Activated B cell treated with CpG ODN at 0.5 μM for 24 hours (primary cell): ENCODE data around the gene DLD. TPM values are rescaled to one million over a fixed set of nuclear protein-coding genes. Genes with fewer than 3 reads are reported as not detected.
"Not testable (repeated sequence)": the region's sequence is repeated elsewhere in the genome, so short reads cannot be mapped to it uniquely, and the experiment has no call there.

ENCODE experiments used
- ATAC-seq: fragments of 200-7000 bp; cut with Tn5 transposase; one replicate; pipeline ENCODE4 v1.10.0; 2021; ENCODE audit warnings: low read depth, mild to moderate bottlenecking, moderate library complexity
- CTCF ChIA-PET: fragments of 350-600 bp; sonication (Branson Sonifier 250); formaldehyde crosslinking; loops from one replicate; lab custom pipeline; 2021; ENCODE audit warnings: antibody characterized with exemption; lab: Charles Lee
- POLR2A ChIA-PET: fragments of 350-600 bp; sonication (Branson Sonifier 250); formaldehyde crosslinking; loops from one replicate; lab custom pipeline; 2021; ENCODE audit warnings: antibody characterized with exemption; lab: Charles Lee
- DNase-seq: peaks from one replicate; pipeline ENCODE4 v3.0.0; 2022
- H3K27ac Mint-ChIP-seq: one replicate; pipeline ENCODE4 v1.8.0; 2020; ENCODE audit warnings: mixed read lengths
- H3K27me3 Mint-ChIP-seq: one replicate; pipeline ENCODE4 v1.8.0; 2021; ENCODE audit warnings: mixed read lengths
- H3K36me3 Mint-ChIP-seq: one replicate; pipeline ENCODE4 v1.8.0; 2021; ENCODE audit warnings: low read depth, mixed read lengths
- H3K4me1 Mint-ChIP-seq: one replicate; pipeline ENCODE4 v1.8.0; 2021; ENCODE audit warnings: mixed read lengths
- H3K4me3 Mint-ChIP-seq: one replicate; pipeline ENCODE4 v1.8.0; 2020; ENCODE audit warnings: mild to moderate bottlenecking, mixed read lengths
- H3K9me3 Mint-ChIP-seq: one replicate; pipeline ENCODE4 v1.8.0; 2020; ENCODE audit warnings: mixed read lengths
- CTCF ChIP-seq: fragments of 200-600 bp; IDR thresholded peaks from one replicate; pipeline ENCODE4 v1.8.0; 2022; ENCODE audit warnings: antibody characterized with exemption, mild to moderate bottlenecking
- intact Hi-C: fragments of 100-400 bp; cut with micrococcal nuclease; formaldehyde crosslinking; loops from one replicate; pipeline ENCODE4 v1.15.1; 2024
- total RNA-seq: library from RNA; stranded (reverse); gene quantifications from 2 replicates; pipeline ENCODE4 v1.2.3, GENCODE V29; 2022

DLD gene
- total RNA-seq, 1 donor from 2014 or later: 66.1 TPM

- H3K27ac Mint-ChIP-seq: no peak overlapping the region
- CTCF ChIA-PET: interaction anchor here (0.6 to 5.0 kb wide), 6 partner anchors 11 to 416 kb away, joined by 3 to 21 read pairs (median 8); partner anchors contain the start of gene DLD
- intact Hi-C loops: loop anchor here (1.0 to 5.0 kb wide), 3 partner anchors 267 to 677 kb away; no protein-coding TSS in a partner anchor
These were observed 11.5 kb upstream of the DLD start for GRCh38 chr7:107879400-107880035.

GRCh38 chr7:107882766-107883165, 8.2 kb upstream of the DLD start:
- H3K4me3 Mint-ChIP-seq: no peak overlapping the region
- H3K36me3 Mint-ChIP-seq: no peaks in the 10 kb centered on the region
- H3K27ac Mint-ChIP-seq: no peak overlapping the region
- H3K27me3 Mint-ChIP-seq: peaks cover 19% of the 10 kb centered on the region
- ChIA-PET POLR2A (interaction anchor here (0.9 kb wide), 1 partner anchor 713 kb away, joined by 4 read pairs; no protein-coding TSS in a partner anchor), CTCF (no interaction called here)
- ATAC-seq (no peak), DNase-seq (no peak)
- TF ChIP-seq CTCF: no peak
- no peaks in the 10 kb centered on the region for H3K4me1 Mint-ChIP-seq
- intact Hi-C loops: no loop called here
- H3K9me3 Mint-ChIP-seq: no peaks in the 10 kb centered on the region

More at GRCh38 chr7:107879400-107880035, 11.5 kb upstream of the DLD start:
- Mint-ChIP-seq H3K4me1 (peaks cover under 1% of the 10 kb centered on the region), H3K36me3 (no peaks in the 10 kb centered on the region), H3K4me3 (no peak overlapping the region), H3K9me3 (no peaks in the 10 kb centered on the region), H3K27me3 (peaks cover 20% of the 10 kb centered on the region)
- POLR2A ChIA-PET: interaction anchor here (1.0 kb wide), 1 partner anchor 12 kb away, joined by 3 read pairs; the partner anchor contains the start of gene DLD
- no peak for TF ChIP-seq CTCF
- DNase-seq (no peak), ATAC-seq (peak; percentile 74)

GRCh38 chr7:107884066-107884818, 6.7 kb upstream of the DLD start:
- CTCF ChIA-PET: interaction anchor here (0.6 kb wide), 1 partner anchor 9 kb away, joined by 3 read pairs; no protein-coding TSS in a partner anchor
- DNase-seq (no peak), ATAC-seq (no peak)
- Mint-ChIP-seq H3K4me3 (no peak overlapping the region), H3K27me3 (peaks cover 16% of the 10 kb centered on the region), H3K4me1 (no peaks in the 10 kb centered on the region), H3K9me3 (no peaks in the 10 kb centered on the region), H3K27ac (no peak overlapping the region), H3K36me3 (no peaks in the 10 kb centered on the region)
- intact Hi-C loops: no loop called here
- POLR2A ChIA-PET: no interaction called here
- no peak for TF ChIP-seq CTCF

- H3K27me3 Mint-ChIP-seq: peaks cover 10% of the 10 kb centered on the region
- peaks cover 16% of the 10 kb centered on the region for H3K4me1 Mint-ChIP-seq
- ATAC-seq, H3K4me3 Mint-ChIP-seq, H3K36me3 Mint-ChIP-seq, DNase-seq, H3K27ac Mint-ChIP-seq, H3K9me3 Mint-ChIP-seq, intact Hi-C loops: not testable (repeated sequence)
- CTCF ChIA-PET: interaction anchor here (1.9 kb wide), 1 partner anchor 13 kb away, joined by 4 read pairs; no protein-coding TSS in a partner anchor
- POLR2A ChIA-PET: interaction anchor here (0.9 kb wide), 1 partner anchor 144 kb away, joined by 3 read pairs; the partner anchor contains the start of gene CBLL1
These were observed 3.2 kb upstream of the DLD start for GRCh38 chr7:107887827-107888226.

GRCh38 chr7:107889992-107890391, 991 bp upstream of the DLD start:
- POLR2A ChIA-PET: interaction anchor here (1.0 to 3.1 kb wide), 3 partner anchors 9 to 148 kb away, joined by 3 to 20 read pairs (median 5); partner anchors contain the start of gene CBLL1
- H3K4me3 Mint-ChIP-seq: no peak overlapping the region
- ATAC-seq (no peak), DNase-seq (no peak)
- CTCF ChIA-PET: interaction anchor here (1.3 to 2.7 kb wide), 3 partner anchors 11 to 15 kb away, joined by 4 to 21 read pairs (median 6); no protein-coding TSS in a partner anchor
- TF ChIP-seq CTCF: no peak
- peaks cover 6% of the 10 kb centered on the region for H3K27me3 Mint-ChIP-seq
- peaks cover 26% of the 10 kb centered on the region for H3K36me3 Mint-ChIP-seq
- H3K4me1 Mint-ChIP-seq: peaks cover 37% of the 10 kb centered on the region
- H3K9me3 Mint-ChIP-seq: no peaks in the 10 kb centered on the region
- peak overlapping the region; percentile 30 for H3K27ac Mint-ChIP-seq
- intact Hi-C loops: loop anchor here (5.0 to 10.0 kb wide), 2 partner anchors 247 to 635 kb away; partner anchors contain the start of gene PNPLA8
